ENCODE results near the gene FIG4.
"Not testable (repeated sequence)": the region's sequence is repeated elsewhere in the genome, so short reads cannot be mapped to it uniquely, and the experiment has no call there.

Gene FIG4

DNA sequence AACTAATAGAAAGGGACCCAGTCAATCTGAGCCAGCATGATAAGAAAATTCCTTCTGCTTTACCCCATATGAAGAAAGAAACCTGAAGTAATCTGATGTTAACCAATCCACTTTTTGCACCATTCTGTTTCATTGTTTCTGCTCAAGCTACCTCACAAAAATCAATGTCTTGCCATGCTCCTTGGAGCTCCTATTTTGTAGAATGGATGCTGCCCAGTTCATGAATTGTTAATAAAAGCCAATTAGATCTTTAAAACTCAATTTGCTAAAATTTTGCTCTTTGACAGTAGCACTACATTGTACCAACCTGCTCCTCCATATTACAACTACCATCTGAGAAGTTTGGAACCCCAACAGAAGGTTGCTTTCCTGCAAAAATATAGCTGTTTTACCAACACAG is 170.8 kb downstream of the FIG4 start:
- DNase-seq = no peak

DNA sequence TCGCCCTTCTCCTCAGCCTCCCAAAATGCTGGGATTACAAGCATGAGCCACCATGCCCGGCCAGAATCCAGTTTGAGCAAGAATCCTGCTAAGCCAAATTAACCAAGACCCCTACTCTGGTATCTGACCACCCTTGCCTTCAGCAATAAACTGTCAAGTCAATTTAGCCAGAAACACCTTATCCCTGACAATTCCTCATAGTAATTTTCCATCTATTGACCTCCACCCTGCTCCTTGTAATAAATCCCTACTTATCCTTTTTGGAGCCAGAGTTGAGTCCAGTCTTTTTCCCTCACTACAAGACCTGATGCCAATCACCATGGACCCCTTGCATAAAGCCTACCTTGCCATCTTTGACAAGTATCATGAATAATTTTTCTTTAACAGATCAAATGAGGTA is 173.0 kb downstream of the FIG4 start:
- DNase-seq = no peak

DNA sequence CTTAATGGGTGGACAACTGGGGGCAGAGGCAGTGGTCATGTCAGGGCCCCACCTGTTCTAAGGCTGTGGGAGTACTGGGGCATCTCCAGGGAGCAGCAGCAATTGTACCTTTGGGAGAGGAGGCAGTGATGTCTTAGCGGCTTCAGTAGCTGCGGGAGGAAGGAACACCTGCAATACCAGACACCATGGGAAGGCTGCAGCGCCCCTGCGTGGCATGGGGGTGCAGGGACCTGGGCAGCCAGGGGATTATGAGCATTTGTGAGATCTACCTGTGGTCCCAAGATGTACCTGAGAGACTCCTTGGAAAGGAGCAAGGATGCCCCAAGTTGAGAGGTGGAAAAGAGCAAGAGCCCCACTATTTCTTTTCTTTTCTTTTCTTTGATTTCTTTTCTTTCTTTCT is 174.9 kb downstream of the FIG4 start:
- no peak for DNase-seq

DNA sequence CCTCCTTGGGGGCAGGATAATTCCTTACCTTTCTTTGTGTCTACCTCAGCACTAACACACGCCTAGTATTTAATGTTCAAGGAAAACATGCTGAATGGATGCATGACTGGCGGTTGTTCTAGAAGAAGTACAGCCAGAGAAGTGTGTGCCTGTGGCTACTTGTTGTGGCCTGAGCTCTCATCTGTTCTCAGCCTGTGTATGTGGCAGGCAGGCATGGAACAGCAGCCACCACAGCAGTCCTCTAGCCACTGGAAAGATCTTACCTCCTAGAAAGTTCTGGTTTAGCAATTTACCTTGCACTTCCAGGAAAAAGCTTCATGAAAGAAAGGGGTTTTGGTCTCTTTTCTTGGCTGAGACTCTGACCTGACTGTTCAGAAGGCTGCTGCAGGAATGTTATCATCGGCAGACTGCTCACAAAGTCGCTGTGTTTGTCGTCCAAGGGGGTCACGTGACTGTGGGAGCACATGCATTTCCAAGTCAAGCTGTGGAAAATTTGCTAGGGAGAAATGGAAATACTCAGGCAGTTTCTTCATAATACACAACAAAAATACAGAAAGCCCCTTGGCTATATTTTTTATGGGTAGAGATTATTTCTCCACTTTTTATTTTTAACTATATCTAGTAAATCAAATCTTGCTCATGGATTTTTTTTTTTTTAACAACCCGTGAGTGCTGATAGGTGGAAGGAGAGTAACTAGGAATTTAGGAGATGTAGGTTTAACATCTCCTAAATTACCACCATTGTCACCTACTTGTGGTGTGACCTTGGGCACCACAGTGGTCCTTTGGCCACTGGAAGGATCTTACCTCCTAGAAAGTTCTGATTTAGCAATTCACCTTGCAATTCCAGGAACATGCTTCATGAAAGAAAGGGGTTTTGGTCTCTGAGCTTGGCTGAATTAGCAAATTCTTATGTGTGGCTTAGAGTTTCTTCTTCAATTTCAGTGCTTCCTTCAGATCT is 176.2 kb downstream of the FIG4 start:
- no peak for DNase-seq

DNA sequence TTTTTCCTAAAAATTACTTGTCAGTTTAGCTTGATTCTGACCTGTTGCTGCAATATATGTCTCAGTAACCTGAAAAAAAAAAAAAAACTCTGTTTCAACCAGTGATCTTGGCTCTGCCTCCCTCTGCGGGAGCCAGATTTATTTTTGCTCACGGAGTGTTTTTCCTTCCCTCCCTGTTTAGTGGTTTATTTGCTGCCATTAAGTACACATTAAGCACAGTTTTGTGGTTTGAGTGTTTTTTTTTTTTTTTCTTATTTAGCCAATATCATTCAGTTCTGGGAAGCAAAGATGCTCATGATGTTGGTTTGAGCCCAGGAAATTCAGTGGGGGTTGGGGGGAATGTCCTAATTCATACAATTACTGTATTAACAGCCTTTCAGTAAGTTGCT is 176.9 kb downstream of the FIG4 start:
- DNase-seq = no peak

DNA sequence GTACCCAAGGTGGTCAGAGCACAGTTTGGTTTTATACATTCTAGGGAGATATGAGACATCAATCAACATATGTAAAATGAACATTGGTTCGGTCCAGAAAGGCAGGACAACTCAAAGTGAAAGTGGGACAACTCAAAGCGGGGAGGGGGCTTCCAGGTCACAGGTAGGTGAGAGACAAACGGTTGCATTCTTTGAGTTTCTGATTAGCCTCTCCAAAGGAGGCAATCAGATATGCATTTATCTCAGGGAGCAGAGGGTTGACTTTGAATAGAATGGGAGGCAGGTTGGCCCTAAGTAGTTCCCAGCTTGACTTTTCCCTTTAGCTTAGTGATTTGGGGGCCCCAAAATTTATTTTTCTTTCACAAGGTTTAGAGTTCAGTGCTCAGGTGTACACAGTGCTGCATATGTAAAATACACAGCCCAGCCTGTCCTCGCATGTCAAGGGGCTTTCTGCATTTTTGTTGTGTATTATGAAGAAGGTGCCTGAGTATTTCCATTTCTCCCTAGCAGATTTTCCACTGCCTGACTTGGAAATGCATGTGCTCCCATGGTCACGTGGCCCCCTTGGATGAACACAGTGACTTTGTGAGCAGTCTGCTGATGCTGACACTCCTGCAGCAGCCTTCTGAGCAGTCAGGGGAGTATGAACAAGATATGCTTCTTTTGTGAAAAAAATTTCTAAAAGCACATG is 178.4 kb downstream of the FIG4 start:
- DNase-seq = not testable (repeated sequence)

DNA sequence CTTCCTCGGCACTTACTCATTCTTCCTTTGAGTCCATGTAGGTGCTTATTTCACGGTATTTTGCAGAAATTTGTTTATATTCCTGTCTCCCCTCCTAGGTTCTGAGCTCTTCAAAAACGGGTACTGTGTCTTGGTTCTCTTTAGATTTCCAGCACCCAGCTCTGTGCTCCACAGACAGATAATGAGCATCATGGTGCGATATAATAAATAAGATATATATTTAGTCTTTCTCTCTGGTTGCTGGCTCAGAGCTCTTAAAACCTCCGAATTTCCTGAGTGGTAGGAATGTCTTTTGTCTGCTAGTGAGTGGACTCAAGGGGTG is 179.0 kb downstream of the FIG4 start:
- DNase-seq = no peak

DNA sequence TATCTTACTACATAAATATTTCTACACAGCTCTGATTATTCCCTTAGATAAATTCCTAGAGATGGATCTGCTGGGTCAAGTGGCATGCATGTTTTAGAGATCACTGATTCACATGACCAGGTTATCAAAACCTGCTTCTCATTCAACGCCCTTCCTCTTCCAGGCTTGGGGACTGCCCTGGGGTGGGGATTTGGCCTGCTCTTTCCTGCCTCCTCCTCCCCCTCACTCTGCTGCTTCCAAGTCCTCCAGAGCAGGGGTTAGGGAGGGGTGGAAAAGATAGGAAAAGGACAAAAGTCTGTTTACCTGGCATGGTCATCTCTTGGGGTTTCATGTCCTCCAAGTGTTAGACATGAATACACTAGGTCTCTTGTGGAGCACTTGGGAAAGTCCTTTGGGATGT is 181.5 kb downstream of the FIG4 start:
- no peak for DNase-seq

DNA sequence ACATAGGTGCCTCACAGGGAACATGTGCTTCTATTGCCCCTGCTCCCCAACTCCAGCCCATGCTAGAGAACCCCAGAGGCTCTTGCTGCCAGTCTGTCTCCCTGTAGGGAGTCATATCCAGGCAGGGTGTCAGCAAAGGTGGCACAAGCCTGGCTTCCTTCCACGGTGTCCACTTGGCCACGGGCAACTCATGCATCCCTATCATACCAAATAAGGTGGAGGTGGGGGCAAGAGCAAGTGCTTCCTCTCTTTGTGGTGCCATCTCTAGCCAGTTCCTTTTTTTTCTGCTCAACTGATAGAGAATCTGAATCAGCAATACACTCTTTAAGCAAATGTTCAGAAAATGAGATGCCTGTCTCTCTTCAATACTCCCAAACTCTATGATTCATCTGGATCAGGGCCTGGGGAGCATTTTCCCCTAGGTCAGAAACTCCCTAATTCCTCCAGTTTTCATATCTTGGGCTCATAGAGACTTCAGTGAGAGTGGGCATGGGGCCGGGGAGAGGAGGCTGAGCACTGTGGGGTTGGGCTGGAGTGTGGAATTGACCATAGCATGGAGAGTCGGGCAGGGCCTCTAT is 182.0 kb downstream of the FIG4 start:
- DNase-seq = no peak

DNA sequence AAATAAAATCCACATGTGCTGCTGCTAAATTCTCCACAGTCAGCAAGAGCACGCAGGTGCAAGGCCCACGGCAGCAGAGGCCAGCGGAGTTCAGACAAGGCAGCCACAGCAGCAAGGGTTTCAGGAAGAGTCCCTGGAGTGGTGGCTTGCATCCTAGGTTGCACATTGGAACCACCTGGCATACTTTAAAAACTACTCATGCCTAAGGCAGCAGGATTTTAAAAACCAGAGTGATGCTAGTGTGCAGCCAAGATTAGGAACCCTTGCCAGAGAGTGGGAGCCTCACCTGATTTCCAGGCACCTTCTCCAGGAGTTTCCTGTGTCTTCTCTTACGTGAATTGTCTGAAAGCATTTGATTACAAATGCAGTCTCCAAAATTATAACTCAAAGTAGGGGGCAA is 183.0 kb downstream of the FIG4 start:
- no peak for DNase-seq

DNA sequence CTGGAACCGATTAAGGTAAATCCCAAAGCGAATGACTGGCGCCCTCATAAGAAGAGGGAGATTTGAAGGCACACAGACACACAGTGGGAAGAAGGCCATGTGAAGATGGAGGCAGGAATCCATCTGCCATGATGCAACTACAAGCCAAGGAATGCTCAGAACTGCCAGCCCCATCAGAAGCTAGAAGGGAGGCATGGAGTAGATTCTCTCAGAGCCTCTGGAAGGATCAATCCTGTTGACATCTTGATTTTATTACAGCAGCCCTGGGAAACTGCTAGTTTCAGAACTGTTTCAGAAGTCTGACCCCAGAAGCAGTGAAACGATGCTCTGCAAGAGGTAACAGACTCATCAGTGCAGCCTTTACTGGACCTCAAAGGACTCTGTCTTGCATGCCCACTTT is 183.5 kb downstream of the FIG4 start:
- no peak for DNase-seq

Data from stimulated activated naive CD4-positive, alpha-beta T cell treated with Interleukin-2 at 50 U/mL for 16 hours (primary cell).